Activated B cell treated with CpG ODN at 0.5 μM for 24 hours (primary cell): ENCODE measurements around the gene FBXO24. TPM values are rescaled to one million over a fixed set of nuclear protein-coding genes. Genes with fewer than 3 reads are reported as not detected.

Source experiments
- ATAC-seq: fragments of 200-7000 bp; cut with Tn5 transposase; one replicate; pipeline ENCODE4 v1.10.0; 2021; ENCODE audit warnings: low read depth, mild to moderate bottlenecking, moderate library complexity
- CTCF ChIA-PET: fragments of 350-600 bp; sonication (Branson Sonifier 250); formaldehyde crosslinking; loops from one replicate; lab custom pipeline; 2021; ENCODE audit warnings: antibody characterized with exemption; lab: Charles Lee
- POLR2A ChIA-PET: fragments of 350-600 bp; sonication (Branson Sonifier 250); formaldehyde crosslinking; loops from one replicate; lab custom pipeline; 2021; ENCODE audit warnings: antibody characterized with exemption; lab: Charles Lee
- DNase-seq: peaks from one replicate; pipeline ENCODE4 v3.0.0; 2022
- H3K27ac Mint-ChIP-seq: one replicate; pipeline ENCODE4 v1.8.0; 2020; ENCODE audit warnings: mixed read lengths
- H3K27me3 Mint-ChIP-seq: one replicate; pipeline ENCODE4 v1.8.0; 2021; ENCODE audit warnings: mixed read lengths
- H3K36me3 Mint-ChIP-seq: one replicate; pipeline ENCODE4 v1.8.0; 2021; ENCODE audit warnings: low read depth, mixed read lengths
- H3K4me1 Mint-ChIP-seq: one replicate; pipeline ENCODE4 v1.8.0; 2021; ENCODE audit warnings: mixed read lengths
- H3K4me3 Mint-ChIP-seq: one replicate; pipeline ENCODE4 v1.8.0; 2020; ENCODE audit warnings: mild to moderate bottlenecking, mixed read lengths
- H3K9me3 Mint-ChIP-seq: one replicate; pipeline ENCODE4 v1.8.0; 2020; ENCODE audit warnings: mixed read lengths
- CTCF ChIP-seq: fragments of 200-600 bp; IDR thresholded peaks from one replicate; pipeline ENCODE4 v1.8.0; 2022; ENCODE audit warnings: antibody characterized with exemption, mild to moderate bottlenecking
- intact Hi-C: fragments of 100-400 bp; cut with micrococcal nuclease; formaldehyde crosslinking; loops from one replicate; pipeline ENCODE4 v1.15.1; 2024
- total RNA-seq: library from RNA; stranded (reverse); gene quantifications from 2 replicates; pipeline ENCODE4 v1.2.3, GENCODE V29; 2022

Gene FBXO24
- total RNA-seq, 1 donor from 2014 or later: 1.9 TPM

- ChIA-PET CTCF (interaction anchor here (0.9 to 1.8 kb wide), 3 partner anchors 15 to 67 kb away, joined by 3 to 8 read pairs (median 4); no protein-coding TSS in a partner anchor), POLR2A (interaction anchor here (0.6 to 2.5 kb wide), 6 partner anchors 9 to 1116 kb away, joined by 3 to 6 read pairs (median 4); partner anchors contain the start of genes FBXO24, LRCH4, MEPCE and MOSPD3)
- Mint-ChIP-seq H3K27me3 (no peaks in the 10 kb centered on the region), H3K36me3 (no peaks in the 10 kb centered on the region), H3K27ac (peak overlapping the region; percentile 80), H3K9me3 (no peaks in the 10 kb centered on the region), H3K4me1 (peaks cover 72% of the 10 kb centered on the region), H3K4me3 (peak overlapping the region; percentile 32)
- no peak for DNase-seq
- no peak for TF ChIP-seq CTCF
- intact Hi-C loops: no loop called here
- no peak for ATAC-seq
Measured at GRCh38 chr7:100544967-100545359, 41.2 kb upstream of the FBXO24 start.

- ChIA-PET CTCF (interaction anchor here (0.8 to 1.8 kb wide), 5 partner anchors 14 to 307 kb away, joined by 3 to 8 read pairs (median 3); partner anchors contain the start of gene SLC12A9), POLR2A (interaction anchor here (0.6 to 2.5 kb wide), 5 partner anchors 10 to 1117 kb away, joined by 3 to 6 read pairs (median 5); partner anchors contain the start of genes FBXO24, LRCH4, MEPCE and MOSPD3)
- intact Hi-C loops: no loop called here
- no peak for TF ChIP-seq CTCF
- no peaks in the 10 kb centered on the region for H3K9me3 Mint-ChIP-seq
- H3K4me1 Mint-ChIP-seq: peaks cover 77% of the 10 kb centered on the region
- H3K27me3 Mint-ChIP-seq: no peaks in the 10 kb centered on the region
- ATAC-seq (peak; percentile 59), DNase-seq (no peak)
- H3K27ac Mint-ChIP-seq: peak overlapping the region; percentile 80
- H3K4me3 Mint-ChIP-seq: peak overlapping the region; percentile 32
- peaks cover 4% of the 10 kb centered on the region for H3K36me3 Mint-ChIP-seq
Measured at GRCh38 chr7:100545360-100546128, 40.6 kb upstream of the FBXO24 start.

DNA sequence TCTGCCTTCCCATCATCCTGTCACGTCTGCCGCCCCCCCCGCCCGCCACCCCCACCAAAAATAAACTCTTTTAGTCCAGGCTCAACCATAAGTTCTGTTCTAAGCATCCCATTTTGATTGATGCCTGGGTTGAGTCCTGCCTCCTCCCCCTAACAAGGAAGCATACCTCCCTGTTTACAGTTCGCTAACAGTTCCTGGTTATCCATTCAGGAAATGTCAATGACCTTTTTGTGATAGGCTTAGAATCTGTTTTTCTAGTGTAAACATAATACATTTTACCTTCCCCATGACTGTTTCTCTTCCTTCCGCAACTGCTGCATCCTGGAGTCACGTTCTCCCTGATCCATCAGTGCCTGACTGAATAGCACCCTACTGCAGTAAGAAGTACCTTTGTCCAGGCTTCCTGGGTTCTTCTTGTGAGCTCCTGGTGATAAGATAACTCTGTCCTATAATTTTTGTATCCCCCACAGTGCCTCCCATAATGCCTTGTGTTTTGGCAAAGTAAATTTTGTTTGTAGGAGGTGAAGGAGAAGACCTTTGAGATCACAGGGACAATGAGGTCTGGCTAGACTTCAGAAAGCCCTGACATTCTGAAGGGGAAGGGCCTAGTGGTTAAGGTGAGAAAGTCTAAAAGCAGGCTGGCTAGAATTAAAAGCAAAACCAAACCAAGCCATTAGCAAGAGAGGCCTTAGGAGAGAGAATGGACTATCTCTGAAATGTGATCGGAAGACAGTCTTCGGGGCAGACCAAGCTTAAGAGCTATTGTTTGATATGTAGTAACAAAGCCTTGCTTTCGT is 39.8 kb upstream of the FBXO24 start:
- ChIA-PET POLR2A (interaction anchor here (0.5 to 2.5 kb wide), 4 partner anchors 9 to 152 kb away, joined by 3 to 6 read pairs (median 5); partner anchors contain the start of genes FBXO24, LRCH4 and MOSPD3), CTCF (interaction anchor here (0.8 to 2.2 kb wide), 5 partner anchors 13 to 306 kb away, joined by 3 to 8 read pairs (median 3); partner anchors contain the start of gene SLC12A9)
- no peak for ATAC-seq
- peak overlapping the region; percentile 2 for H3K4me3 Mint-ChIP-seq
- no peak for DNase-seq
- H3K27me3 Mint-ChIP-seq: no peaks in the 10 kb centered on the region
- peak overlapping the region; percentile 80 for H3K27ac Mint-ChIP-seq
- no peaks in the 10 kb centered on the region for H3K9me3 Mint-ChIP-seq
- peaks cover 79% of the 10 kb centered on the region for H3K4me1 Mint-ChIP-seq
- intact Hi-C loops: no loop called here
- peaks cover 5% of the 10 kb centered on the region for H3K36me3 Mint-ChIP-seq
- TF ChIP-seq CTCF: no peak

- ATAC-seq: no peak
- no peak for DNase-seq
- peaks cover 76% of the 10 kb centered on the region for H3K4me1 Mint-ChIP-seq
- TF ChIP-seq CTCF: no peak
- no peaks in the 10 kb centered on the region for H3K9me3 Mint-ChIP-seq
- H3K4me3 Mint-ChIP-seq: no peak overlapping the region
- intact Hi-C loops: no loop called here
- peaks cover 5% of the 10 kb centered on the region for H3K36me3 Mint-ChIP-seq
- H3K27me3 Mint-ChIP-seq: no peaks in the 10 kb centered on the region
- ChIA-PET CTCF (interaction anchor here (1.5 to 2.2 kb wide), 2 partner anchors 12 to 41 kb away, joined by 3 to 8 read pairs; no protein-coding TSS in a partner anchor), POLR2A (interaction anchor here (0.5 kb wide), 1 partner anchor 151 kb away, joined by 3 read pairs; no protein-coding TSS in a partner anchor)
- peak overlapping the region; percentile 79 for H3K27ac Mint-ChIP-seq
Measured at GRCh38 chr7:100546926-100547800, 39.0 kb upstream of the FBXO24 start.
